Suprapubic skin (tissue), 4 donors: ENCODE measurements around the gene ABHD4.

ENCODE experiments used
- POLR2A ChIP-seq, 2 donors: fragments of 450-650 bp; IDR thresholded peaks; one replicate each; pipeline ENCODE4 v1.6.1; 2017; ENCODE audit warnings: antibody characterized with exemption in 2 of 2, mild to moderate bottlenecking in 2 of 2, moderate library complexity in 2 of 2
- POLR2AphosphoS5 ChIP-seq, 3 donors: sonication (generic); formaldehyde crosslinking; IDR thresholded peaks; one replicate each; pipeline ENCODE4 v1.6.1; 2017; ENCODE audit warnings: antibody characterized with exemption in 3 of 3
- TF ChIP-seq, protein P1 (sequence below), 2 donors: fragments of 200-600 bp in 1 of 2; fragments of 450-650 bp in 1 of 2; sonication (generic) in 1 of 2; IDR thresholded peaks; one replicate each; pipeline ENCODE4 v1.5.1; 2016 to 2019; ENCODE audit warnings: antibody characterized with exemption in 2 of 2, mild to moderate bottlenecking in 1 of 2, moderate library complexity in 1 of 2

GRCh38 chr14:22658946-22659345 lies 60.8 kb downstream of the ABHD4 start:
- TF ChIP-seq POLR2A (IDR thresholded peaks at IDR 0.05) (no peak), POLR2AphosphoS5 (IDR thresholded peaks at IDR 0.05) (no peak)
- TF ChIP-seq, protein P1, sequence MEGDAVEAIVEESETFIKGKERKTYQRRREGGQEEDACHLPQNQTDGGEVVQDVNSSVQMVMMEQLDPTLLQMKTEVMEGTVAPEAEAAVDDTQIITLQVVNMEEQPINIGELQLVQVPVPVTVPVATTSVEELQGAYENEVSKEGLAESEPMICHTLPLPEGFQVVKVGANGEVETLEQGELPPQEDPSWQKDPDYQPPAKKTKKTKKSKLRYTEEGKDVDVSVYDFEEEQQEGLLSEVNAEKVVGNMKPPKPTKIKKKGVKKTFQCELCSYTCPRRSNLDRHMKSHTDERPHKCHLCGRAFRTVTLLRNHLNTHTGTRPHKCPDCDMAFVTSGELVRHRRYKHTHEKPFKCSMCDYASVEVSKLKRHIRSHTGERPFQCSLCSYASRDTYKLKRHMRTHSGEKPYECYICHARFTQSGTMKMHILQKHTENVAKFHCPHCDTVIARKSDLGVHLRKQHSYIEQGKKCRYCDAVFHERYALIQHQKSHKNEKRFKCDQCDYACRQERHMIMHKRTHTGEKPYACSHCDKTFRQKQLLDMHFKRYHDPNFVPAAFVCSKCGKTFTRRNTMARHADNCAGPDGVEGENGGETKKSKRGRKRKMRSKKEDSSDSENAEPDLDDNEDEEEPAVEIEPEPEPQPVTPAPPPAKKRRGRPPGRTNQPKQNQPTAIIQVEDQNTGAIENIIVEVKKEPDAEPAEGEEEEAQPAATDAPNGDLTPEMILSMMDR (IDR thresholded peaks at IDR 0.05): no peak
